GM20000 (cell line): ENCODE measurements around the gene ACADVL.
A peak's percentile ranks its signal among the peaks of the same experiment; 100 is the strongest.

Experiments used
- DNase-seq: peaks from one replicate; pipeline ENCODE4 v3.0.0; 2012; ENCODE audit warnings: low spot score
- TF ChIP-seq, protein P1 (sequence below): IDR thresholded peaks from 2 replicates; pipeline ENCODE4 v1.5.1; 2012; ENCODE audit warnings: mild to moderate bottlenecking, control low read depth; ENCODE audit errors: extremely low read depth, missing control alignments

ACADVL gene

DNA sequence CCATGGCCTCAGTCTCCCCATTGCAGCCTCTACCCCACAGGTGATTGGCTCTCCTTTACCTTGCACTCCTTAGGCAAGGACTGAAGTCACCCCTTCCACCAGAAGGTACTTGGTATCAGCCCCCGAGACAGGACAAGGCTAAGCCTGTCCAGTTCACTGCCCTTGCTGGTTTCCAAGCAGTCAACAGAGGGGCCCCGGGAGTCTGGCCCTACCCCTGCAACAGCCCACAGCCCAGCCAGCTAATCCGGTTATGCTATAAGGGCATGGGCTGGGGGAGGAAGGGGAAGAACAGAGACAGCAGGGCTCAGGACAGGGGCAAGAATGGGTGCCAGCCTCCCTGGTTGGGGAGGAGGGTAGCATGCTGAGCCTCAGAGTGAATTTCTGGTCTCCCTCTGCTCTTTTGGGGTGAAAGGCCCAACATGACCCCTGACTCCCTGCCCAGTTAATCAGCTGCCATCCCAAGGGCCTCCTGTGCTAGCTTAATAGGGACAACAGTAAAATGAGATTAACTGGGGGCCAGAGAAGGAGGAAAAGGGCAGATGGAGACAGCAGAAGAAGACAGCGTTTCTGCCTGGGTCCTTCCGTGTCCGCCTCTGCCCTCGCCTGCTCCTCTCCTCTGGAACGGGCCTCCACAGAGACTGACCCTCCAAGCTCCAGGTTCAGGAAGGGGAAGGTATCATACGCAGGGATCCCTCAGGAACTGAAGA lies 10.8 kb upstream of the ACADVL start:
- TF ChIP-seq, protein P1, sequence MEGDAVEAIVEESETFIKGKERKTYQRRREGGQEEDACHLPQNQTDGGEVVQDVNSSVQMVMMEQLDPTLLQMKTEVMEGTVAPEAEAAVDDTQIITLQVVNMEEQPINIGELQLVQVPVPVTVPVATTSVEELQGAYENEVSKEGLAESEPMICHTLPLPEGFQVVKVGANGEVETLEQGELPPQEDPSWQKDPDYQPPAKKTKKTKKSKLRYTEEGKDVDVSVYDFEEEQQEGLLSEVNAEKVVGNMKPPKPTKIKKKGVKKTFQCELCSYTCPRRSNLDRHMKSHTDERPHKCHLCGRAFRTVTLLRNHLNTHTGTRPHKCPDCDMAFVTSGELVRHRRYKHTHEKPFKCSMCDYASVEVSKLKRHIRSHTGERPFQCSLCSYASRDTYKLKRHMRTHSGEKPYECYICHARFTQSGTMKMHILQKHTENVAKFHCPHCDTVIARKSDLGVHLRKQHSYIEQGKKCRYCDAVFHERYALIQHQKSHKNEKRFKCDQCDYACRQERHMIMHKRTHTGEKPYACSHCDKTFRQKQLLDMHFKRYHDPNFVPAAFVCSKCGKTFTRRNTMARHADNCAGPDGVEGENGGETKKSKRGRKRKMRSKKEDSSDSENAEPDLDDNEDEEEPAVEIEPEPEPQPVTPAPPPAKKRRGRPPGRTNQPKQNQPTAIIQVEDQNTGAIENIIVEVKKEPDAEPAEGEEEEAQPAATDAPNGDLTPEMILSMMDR, result no peak
- DNase-seq, result no peak

- TF ChIP-seq, protein P1, result no peak
- no peak for DNase-seq
These were observed 8.1 kb upstream of the ACADVL start for GRCh38 chr17:7211491-7212273.

- TF ChIP-seq, protein P1, result peak; percentile 22
- DNase-seq, result peak; percentile 70
These were observed 5.8 kb upstream of the ACADVL start for GRCh38 chr17:7213895-7214299.

DNA sequence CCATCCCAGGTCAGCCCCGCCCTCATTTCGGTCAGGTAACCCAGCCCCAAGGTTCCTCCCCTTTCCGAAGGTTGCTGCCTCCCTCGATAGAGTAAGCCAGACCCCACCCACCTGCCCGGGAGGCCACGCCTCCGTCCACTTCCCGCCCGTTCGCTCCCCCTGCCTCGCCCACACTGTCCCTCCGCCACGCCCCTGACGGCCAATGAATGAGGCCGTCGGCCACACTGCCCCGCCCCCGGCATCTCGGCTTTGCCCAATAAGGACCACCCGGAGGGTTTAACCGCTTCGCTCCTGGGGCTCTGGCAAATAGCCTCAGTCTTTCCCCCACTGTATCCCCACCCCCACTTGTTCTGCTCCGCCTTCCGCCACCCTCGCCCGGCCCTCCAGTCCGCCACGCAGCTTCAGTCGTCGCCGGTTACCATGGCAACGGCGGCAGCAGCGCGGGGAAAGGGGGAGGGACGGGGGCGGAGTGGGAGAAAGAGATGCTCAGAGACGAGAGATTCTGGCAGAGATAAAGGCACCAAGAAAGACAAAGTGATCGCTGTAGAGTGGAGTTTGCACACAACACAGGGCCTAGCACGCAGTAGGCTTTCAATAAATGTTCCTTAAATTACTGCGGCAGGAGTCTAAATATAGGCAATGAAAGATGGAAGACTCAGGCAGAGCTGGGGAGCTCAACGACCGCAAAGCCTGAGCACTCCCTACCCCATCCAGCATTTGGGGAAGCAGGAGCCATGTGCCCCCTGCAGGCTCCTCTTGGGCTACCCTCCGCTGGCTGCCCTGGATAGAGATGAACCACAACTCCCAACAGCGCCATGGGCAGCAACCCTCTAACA lies 5.2 kb upstream of the ACADVL start:
- DNase-seq, result peak; percentile 98
- TF ChIP-seq, protein P1, result peak; percentile 22

DNA sequence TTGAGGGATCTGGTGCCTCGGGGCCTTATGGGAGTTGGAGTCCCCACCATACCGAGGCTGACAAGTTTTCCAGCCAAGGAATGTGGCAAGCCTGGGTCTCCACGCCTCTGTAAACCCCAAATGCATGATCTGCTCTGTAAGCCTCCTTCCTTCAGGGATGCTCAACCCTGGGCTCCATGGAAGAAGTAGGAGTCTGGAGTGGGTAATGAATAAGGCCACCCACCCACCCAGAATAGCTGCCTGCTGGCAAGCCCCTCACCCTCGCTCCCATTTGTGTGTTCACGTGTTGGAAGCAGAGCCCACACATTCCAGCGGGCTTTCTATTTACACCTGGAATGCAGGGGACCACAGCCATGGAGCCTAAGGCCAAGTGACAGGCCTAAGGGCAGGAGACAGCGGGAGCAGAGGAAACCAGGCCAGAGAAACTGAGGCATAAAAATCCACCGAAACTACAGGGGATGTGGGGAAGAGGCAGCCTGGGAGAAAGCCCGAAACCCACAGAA lies 4.6 kb upstream of the ACADVL start:
- TF ChIP-seq, protein P1, result no peak
- no peak for DNase-seq

DNA sequence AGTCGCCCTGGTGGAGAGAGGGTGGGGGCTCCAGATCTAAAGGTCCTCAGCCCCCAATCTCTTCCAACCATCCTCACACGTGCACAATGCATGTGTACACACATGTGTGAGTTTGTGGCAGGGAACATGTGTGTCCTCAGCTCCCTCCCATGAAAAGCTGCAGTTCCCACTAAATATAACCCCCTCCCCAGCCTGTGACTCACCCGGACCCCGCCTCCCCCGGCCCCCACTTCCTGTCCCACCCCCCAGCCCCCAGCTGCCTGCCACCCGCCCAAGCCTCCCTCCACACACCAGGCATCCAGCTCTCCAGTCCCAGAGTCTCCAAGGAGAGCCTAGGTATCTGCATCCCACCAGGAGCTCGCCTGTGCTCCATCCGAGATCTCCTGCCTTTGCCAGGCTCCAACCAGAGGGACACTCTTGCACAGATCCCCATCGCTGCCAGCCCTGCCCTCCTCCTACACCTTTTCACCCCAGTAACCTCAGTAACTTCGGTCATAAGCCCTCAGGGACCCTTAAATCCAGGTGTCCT lies 4.0 kb upstream of the ACADVL start:
- TF ChIP-seq, protein P1, result no peak

More for the DNA sequence above, 4.0 kb upstream of the ACADVL start:
- no peak for DNase-seq
